HG03039 (cell line): Measurements from ENCODE around the gene ROPN1.

Experiments used
- ATAC-seq: cut with Tn5 transposase; IDR thresholded peaks from one replicate; pipeline ENCODE4 v1.9.1; 2021; ENCODE audit warnings: mild to moderate bottlenecking, moderate library complexity; ENCODE audit not compliant: unreplicated experiment

ROPN1 gene

GRCh38 chr3:123951522-123952447 is 40.1 kb downstream of the ROPN1 start:
- ATAC-seq, result no peak

DNA sequence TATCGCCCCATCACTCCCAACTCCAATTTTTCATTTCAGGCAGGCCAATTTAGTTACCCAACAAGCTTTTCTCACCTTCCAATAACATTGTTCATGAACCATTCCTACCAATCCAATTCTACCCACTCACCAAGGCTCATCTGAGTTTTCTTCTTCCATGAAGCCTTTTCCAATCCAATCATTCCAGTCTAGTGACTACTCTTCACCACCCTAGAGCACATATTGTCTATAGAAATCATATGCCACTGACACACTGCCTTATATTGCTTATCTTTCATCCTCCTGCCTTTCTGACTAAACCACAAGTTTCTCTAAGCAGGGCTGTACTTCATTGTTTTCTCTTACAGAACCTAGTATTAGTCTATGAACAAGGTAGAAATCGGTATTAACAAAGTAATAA is 42.3 kb downstream of the ROPN1 start:
- ATAC-seq, result no peak

DNA sequence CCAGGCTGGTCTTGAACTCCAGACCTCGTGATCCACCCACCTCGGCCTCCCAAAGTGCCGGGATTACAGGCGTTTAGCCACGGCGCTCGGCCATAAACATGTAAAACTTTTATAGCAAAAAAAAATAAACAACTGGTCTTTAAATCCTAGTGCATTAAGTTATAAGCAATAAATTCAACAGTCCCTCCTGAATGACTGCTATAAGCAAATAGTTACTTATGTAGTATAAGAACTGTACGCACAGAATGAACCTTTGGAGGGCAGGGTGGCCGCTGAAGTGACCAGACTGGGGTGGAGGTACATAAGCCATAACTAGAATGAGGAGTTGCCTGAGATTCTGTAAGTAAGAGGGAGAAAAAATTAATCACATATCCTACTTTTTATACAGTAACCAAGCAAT is 43.5 kb downstream of the ROPN1 start:
- no peak for ATAC-seq

DNA sequence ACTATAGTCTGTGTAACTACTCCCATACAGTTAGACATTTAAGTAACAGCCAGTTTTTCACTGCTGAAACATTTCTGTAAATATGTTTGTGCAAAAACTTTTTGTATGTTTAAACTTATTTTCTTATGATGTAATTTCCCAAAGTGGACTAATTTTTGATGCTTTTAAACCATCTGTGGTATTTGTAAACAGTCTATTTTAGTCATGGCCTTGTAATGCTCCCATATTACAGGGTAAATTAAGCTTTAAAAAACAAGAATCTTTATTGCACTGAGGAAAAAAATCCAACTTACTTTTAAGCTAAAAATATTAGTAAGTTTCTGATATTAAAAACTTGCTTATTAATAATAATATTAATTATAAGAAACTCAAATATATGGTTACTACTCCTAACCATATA is 44.4 kb downstream of the ROPN1 start:
- ATAC-seq, result no peak

DNA sequence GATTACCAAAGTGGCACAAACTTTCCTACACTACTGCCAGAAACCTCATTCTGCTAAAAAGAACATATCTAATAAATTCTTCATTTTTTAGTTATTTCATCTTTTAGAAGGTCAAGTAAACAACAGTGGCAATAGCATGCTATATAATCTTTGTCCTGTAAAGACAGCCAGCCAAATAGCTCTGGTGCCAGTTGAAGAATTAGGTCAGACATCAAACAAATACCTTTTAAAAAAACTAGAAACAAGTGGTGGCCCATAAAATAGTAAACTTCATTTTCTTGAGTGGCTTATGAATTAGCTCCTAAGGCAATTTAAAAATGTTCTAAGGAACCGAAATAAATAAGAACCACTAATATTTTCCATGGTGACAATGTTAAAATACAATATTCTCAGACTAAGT is 50.4 kb downstream of the ROPN1 start:
- no peak for ATAC-seq

DNA sequence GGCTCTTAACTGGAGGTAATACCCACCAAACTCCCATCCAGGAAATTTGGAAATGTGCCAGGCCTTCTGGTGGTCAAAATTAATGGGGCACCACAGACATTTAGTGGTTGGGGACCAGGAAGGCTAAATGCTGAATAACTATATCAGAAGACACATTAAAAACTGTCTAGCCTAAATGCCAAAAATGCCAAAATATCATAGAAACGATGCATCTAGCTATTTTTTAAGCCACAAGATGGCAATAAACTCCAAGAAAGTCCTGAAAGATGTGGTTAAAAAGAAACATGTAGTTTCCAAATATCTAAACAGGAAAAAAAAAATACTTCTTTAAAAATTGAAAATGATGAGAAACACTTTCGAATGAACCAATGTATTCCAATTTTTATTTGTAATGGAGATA is 50.8 kb downstream of the ROPN1 start:
- no peak for ATAC-seq

DNA sequence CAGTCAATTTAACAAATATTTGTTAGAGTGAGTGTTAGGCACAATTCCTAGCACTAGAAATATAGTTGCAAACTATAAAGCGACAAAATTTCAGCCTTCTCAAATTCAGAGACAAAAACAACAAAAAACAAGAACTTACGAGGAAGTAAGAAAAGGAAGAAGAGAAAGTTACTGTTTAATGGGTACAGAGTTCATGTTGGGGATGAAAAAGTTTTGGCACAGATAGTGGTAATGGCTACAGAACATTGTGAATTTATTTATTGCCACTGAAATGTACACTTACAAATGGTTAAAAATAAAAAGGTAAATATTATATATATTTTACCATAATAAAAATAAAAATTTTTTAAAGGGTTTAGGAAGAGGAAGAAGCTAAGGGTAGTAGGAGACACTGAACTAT is 52.2 kb downstream of the ROPN1 start:
- ATAC-seq, result no peak

GRCh38 chr3:123936400-123936799 is 55.5 kb downstream of the ROPN1 start:
- no peak for ATAC-seq

- no peak for ATAC-seq
Measured at GRCh38 chr3:123935830-123936229, 56.1 kb downstream of the ROPN1 start.

GRCh38 chr3:123934250-123934649 is 57.7 kb downstream of the ROPN1 start:
- no peak for ATAC-seq

GRCh38 chr3:123930445-123930844 is 61.5 kb downstream of the ROPN1 start:
- ATAC-seq, result no peak

GRCh38 chr3:123929325-123929724 is 62.6 kb downstream of the ROPN1 start:
- ATAC-seq, result no peak

- no peak for ATAC-seq
Measured at GRCh38 chr3:123926396-123926795, 65.5 kb downstream of the ROPN1 start.

DNA sequence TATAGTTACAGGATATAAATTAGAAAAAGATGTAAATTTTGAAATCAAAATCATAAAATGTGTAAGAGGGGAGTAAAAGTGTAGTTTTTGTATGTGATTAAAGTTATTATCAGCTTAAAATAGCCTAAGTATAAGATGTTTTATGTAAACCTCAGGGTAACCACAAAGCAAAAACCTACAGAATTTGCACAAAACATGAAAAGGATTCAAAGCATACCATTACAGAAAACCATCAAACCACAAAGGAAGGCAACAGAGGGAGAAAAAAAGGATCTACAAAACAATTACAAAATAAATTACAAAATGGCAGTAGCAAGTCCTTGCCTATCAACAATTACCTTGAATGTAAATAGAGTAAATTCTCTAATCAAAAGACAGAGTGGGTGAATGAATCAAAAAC is 71.1 kb downstream of the ROPN1 start:
- no peak for ATAC-seq

- ATAC-seq, result no peak
Measured at GRCh38 chr3:123920383-123920782, 71.5 kb downstream of the ROPN1 start.

DNA sequence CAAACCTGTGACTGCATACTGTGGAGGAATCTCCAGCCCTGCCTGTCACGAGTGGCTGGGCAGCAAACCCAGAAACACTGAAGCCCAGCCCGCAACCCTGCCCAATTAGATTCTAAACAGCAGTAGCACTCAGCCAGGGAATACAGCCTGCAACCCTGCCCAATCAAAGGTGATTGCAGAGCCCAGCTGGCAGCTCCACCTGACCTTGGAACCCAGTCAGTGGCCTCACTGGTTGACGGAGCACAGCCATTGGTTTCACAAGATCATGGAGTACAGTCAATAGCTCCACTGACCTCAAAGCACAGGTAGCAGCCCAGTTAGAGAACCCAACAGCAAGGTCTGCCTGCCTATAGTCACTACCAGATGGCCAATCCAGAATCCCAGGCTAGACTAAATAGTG is 72.6 kb downstream of the ROPN1 start:
- no peak for ATAC-seq
